EL (cell line): Measurements from ENCODE around the gene GUCY2C.

ENCODE experiments used
- DNase-seq: peaks from one replicate; pipeline ENCODE4 v3.0.0-alpha.2; 2016

Gene GUCY2C

DNA sequence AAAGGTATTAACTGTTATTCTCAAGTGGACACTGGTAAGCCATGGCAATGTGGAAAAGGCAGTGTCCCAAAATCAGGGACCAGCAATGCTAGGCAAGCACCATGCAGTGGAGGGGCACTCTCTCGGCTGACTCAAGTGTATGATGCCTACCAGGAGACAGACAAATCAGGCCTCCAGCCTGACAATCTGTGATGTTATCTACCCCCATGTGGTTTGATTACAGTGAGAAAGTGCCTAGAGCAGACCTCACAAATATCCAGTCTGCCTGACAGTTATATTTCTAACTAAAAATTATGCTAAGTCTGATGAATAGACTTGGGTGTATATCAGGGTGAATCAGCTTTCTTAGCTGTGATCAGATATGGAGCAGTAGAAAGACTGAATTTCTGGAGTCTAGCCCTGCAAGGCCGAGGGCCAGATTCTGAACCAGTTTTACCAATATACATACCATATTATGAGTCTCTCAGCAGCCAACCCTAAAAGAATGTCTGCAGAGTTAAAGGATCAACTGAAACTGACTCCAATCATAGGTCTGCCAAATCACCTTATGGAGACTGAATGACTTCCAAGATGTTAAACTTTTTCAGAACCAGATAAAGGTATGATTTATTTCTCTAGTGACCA, 132.0 kb downstream of the GUCY2C start:
- no peak for DNase-seq

DNA sequence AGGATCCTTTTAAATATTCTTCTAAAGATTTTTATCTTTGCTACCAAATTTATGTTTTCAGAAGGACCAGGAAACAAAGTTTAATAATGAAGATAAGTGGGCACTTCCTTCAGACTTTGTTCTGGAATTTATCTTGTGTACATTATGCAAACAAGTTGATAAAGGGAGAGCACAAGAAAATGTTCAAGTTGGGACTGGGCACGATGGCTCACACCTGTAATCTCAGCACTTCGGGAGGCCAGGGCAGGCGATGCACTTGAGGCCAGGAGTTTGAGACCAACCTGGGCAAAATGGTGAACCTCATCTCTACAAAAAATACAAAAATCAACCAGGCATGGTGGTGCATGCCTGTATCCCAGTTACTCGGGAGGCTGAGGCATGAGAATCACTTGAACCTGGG, 133.4 kb downstream of the GUCY2C start:
- no peak for DNase-seq
